T-cell (primary cell): ENCODE data around the gene ATP12A. TPM values are rescaled to one million over a fixed set of nuclear protein-coding genes. Genes with fewer than 3 reads are reported as not detected.
A peak's percentile ranks its signal among the peaks of the same experiment; 100 is the strongest.

Experiments
- ATAC-seq, 4 experiments: fragments of 200-7000 bp in 3 of 4; fragments of 150-1000 bp in 1 of 4; cut with Tn5 transposase; replicated peaks in 1 of 4; 1 replicate in 3 of 4; 2 replicates in 1 of 4; pipeline ENCODE4 v1.10.0; 2021; ENCODE audit warnings: moderate library complexity in 3 of 4, mild to moderate bottlenecking in 2 of 4, moderate number of reproducible peaks in 1 of 4
- CTCF ChIA-PET, 2 donors: fragments of 300-600 bp; sonication (Branson Sonifier 250); formaldehyde crosslinking; loops; one replicate each; lab custom pipeline; 2022; ENCODE audit warnings: antibody characterized with exemption in 2 of 2; lab: Charles Lee
- POLR2A ChIA-PET, 2 donors: fragments of 300-600 bp; sonication (Branson Sonifier 250); formaldehyde crosslinking; loops; one replicate each; lab custom pipeline; 2022; ENCODE audit warnings: antibody characterized with exemption in 2 of 2; lab: Charles Lee
- DNase-seq, 35 experiments: peaks; one replicate each; pipeline versions ENCODE4 v3.0.0 to v3.0.0-alpha.2; 2013 to 2023
- H3K27ac ChIP-seq: one replicate; pipeline ENCODE4 v1.5.1; 2013; ENCODE audit warnings: low read length
- H3K27me3 ChIP-seq, 2 experiments: replicated peaks in 1 of 2; 1 replicate in 1 of 2; 2 replicates in 1 of 2; pipeline versions ENCODE4 v1.6.1 to v1.7.0; 2013; ENCODE audit warnings: low read length in 1 of 2, mixed read lengths in 1 of 2; ENCODE audit not compliant: control insufficient read depth in 2 of 2, insufficient read depth in 2 of 2; ENCODE audit errors: extremely low read depth in 1 of 2
- H3K36me3 ChIP-seq, 2 donors: 1 replicate in 1 of 2; 2 replicates in 1 of 2; pipeline versions ENCODE4 v1.6.1 to v1.7.0; 2013; ENCODE audit warnings: low read length in 1 of 2; ENCODE audit not compliant: control insufficient read depth in 2 of 2, insufficient read depth in 1 of 2; ENCODE audit errors: extremely low read depth in 1 of 2
- H3K4me1 ChIP-seq, 2 experiments: 1 replicate in 1 of 2; 2 replicates in 1 of 2; pipeline versions ENCODE4 v1.6.1 to v1.7.0; 2013; ENCODE audit warnings: low read length in 2 of 2, mixed read lengths in 1 of 2; ENCODE audit not compliant: insufficient read depth in 2 of 2, control insufficient read depth in 1 of 2; ENCODE audit errors: extremely low read depth in 1 of 2
- H3K4me3 ChIP-seq, 2 donors: 1 replicate in 1 of 2; 2 replicates in 1 of 2; pipeline versions ENCODE4 v1.5.1 to v1.7.0; 2013; ENCODE audit warnings: mild to moderate bottlenecking in 2 of 2, low read length in 1 of 2, moderate library complexity in 1 of 2; ENCODE audit not compliant: control insufficient read depth in 1 of 2; ENCODE audit errors: extremely low read depth in 1 of 2
- H3K9me3 ChIP-seq: 2 replicates; pipeline ENCODE4 v1.7.0; 2013
- H3K27ac Mint-ChIP-seq, 2 donors: one replicate each; pipeline ENCODE4 v1.8.0; 2020 to 2021; ENCODE audit warnings: mild to moderate bottlenecking in 2 of 2, mixed read lengths in 2 of 2
- H3K27me3 Mint-ChIP-seq, 2 donors: one replicate each; pipeline ENCODE4 v1.8.0; 2021 to 2022; ENCODE audit warnings: mixed read lengths in 2 of 2
- H3K36me3 Mint-ChIP-seq: one replicate; pipeline ENCODE4 v1.8.0; 2021; ENCODE audit warnings: mixed read lengths
- H3K4me1 Mint-ChIP-seq, 3 donors: one replicate each; pipeline ENCODE4 v1.8.0; 2020 to 2022; ENCODE audit warnings: mixed read lengths in 3 of 3, mild to moderate bottlenecking in 1 of 3
- H3K4me3 Mint-ChIP-seq, 3 donors: one replicate each; pipeline ENCODE4 v1.8.0; 2020 to 2022; ENCODE audit warnings: mild to moderate bottlenecking in 3 of 3, mixed read lengths in 3 of 3, moderate library complexity in 3 of 3
- H3K9me3 Mint-ChIP-seq, 3 donors: one replicate each; pipeline ENCODE4 v1.8.0; 2020 to 2022; ENCODE audit warnings: mixed read lengths in 3 of 3
- WGBS: methylation state at CpG from one replicate; pipeline ENCODE4 v1.1.5; 2013; ENCODE audit warnings: missing lambda C conversion rate; ENCODE audit not compliant: insufficient coverage; 5-methylcytosine and 5-hydroxymethylcytosine counted together
- total RNA-seq, 35 experiments: library from RNA in 6 of 35; stranded (reverse) in 6 of 35; fragments of 120-200 nt in 1 of 35; gene quantifications; one replicate each; pipeline versions ENCODE4 v1.2.1 to v1.2.4 and lab custom pipeline; 2013 to 2026

Gene ATP12A
- total RNA-seq, 5 donors from 2014 or later (not counting 1 experiment from before 2014, with no cell fraction given) = not detected

- H3K36me3 Mint-ChIP-seq = no peaks in the 10 kb centered on the region
- ATAC-seq = no peak
- no peak overlapping the region for H3K27ac Mint-ChIP-seq
These were observed 3.1 kb downstream of the ATP12A start for GRCh38 chr13:24683351-24683750.

GRCh38 chr13:24683838-24684599 lies 3.8 kb downstream of the ATP12A start:
- H3K36me3 ChIP-seq = no peaks in the 10 kb centered on the region
- Mint-ChIP-seq H3K36me3 (no peaks in the 10 kb centered on the region), H3K9me3 (no peaks in the 10 kb centered on the region), H3K4me3 (peak overlapping the region in 1 of 3 donors; percentile 61), H3K27ac (peak overlapping the region; percentile 12 to 23), H3K27me3 (peaks cover 21 to 41% of the 10 kb centered on the region in 2 donors), H3K4me1 (peaks cover 31 to 37% (median 34%) of the 10 kb centered on the region in 3 donors)
- WGBS = 0% methylated on average over 1 of the region's 4 CpGs
- H3K4me1 ChIP-seq = peaks cover 14 to 37% of the 10 kb centered on the region in 2 experiments
- DNase-seq (peak in 34 of 35 experiments; percentile 9 to 74 (median 50)), ATAC-seq (peak; percentile 60 to 83 (median 82))
- H3K27me3 ChIP-seq = peaks cover 0 to 54% of the 10 kb centered on the region in 2 experiments
- POLR2A ChIA-PET = no interaction called here
- no peaks in the 10 kb centered on the region for H3K9me3 ChIP-seq
- no peak overlapping the region for H3K27ac ChIP-seq
- CTCF ChIA-PET = interaction anchor here (1.1 to 2.2 kb wide), 2 partner anchors 11 to 39 kb away, joined by 3 to 11 read pairs; no protein-coding TSS in a partner anchor
- H3K4me3 ChIP-seq = no peak overlapping the region

More at GRCh38 chr13:24683351-24683750, 3.1 kb downstream of the ATP12A start:
- H3K4me3 Mint-ChIP-seq = peak overlapping the region in 1 of 3 donors; percentile 61
- no peak overlapping the region for H3K4me3 ChIP-seq
- H3K9me3 ChIP-seq = no peaks in the 10 kb centered on the region
- H3K4me1 Mint-ChIP-seq = peaks cover 31 to 37% (median 34%) of the 10 kb centered on the region in 3 donors
- no peaks in the 10 kb centered on the region for H3K9me3 Mint-ChIP-seq
- WGBS = 33% methylated on average over 1 of the region's 5 CpGs
- ChIA-PET POLR2A (no interaction called here), CTCF (interaction anchor here (0.6 to 2.2 kb wide), 6 partner anchors 10 to 47 kb away, joined by 3 to 11 read pairs (median 3); no protein-coding TSS in a partner anchor)
- H3K27ac ChIP-seq = no peak overlapping the region
- peaks cover 14 to 37% of the 10 kb centered on the region in 2 experiments for H3K4me1 ChIP-seq
- H3K27me3 ChIP-seq = peaks cover 0 to 52% of the 10 kb centered on the region in 2 experiments
- peaks cover 20 to 42% of the 10 kb centered on the region in 2 donors for H3K27me3 Mint-ChIP-seq
- no peak for DNase-seq
- no peaks in the 10 kb centered on the region for H3K36me3 ChIP-seq

GRCh38 chr13:24684600-24684998 lies 4.4 kb downstream of the ATP12A start:
- H3K4me1 Mint-ChIP-seq = peaks cover 30 to 34% (median 33%) of the 10 kb centered on the region in 3 donors
- H3K9me3 Mint-ChIP-seq = no peaks in the 10 kb centered on the region
- DNase-seq (peak in 13 of 35 experiments; percentile 3 to 57 (median 14)), ATAC-seq (peak in 3 of 4 experiments; percentile 48 to 65 (median 51))
- H3K27ac Mint-ChIP-seq = peak overlapping the region in 1 of 2 donors; percentile 12
- Histone ChIP-seq H3K36me3 (no peaks in the 10 kb centered on the region), H3K27me3 (peaks cover 0 to 59% of the 10 kb centered on the region in 2 experiments), H3K27ac (no peak overlapping the region), H3K4me3 (peak overlapping the region in 1 of 2 donors; percentile 42), H3K9me3 (no peaks in the 10 kb centered on the region), H3K4me1 (peaks cover 14 to 37% of the 10 kb centered on the region in 2 experiments)
- H3K27me3 Mint-ChIP-seq = peaks cover 15 to 41% of the 10 kb centered on the region in 2 donors
- ChIA-PET POLR2A (no interaction called here), CTCF (interaction anchor here in 1 of 2 donors (1.7 kb wide), 1 partner anchor 9 kb away, joined by 5 read pairs; no protein-coding TSS in a partner anchor)
- H3K4me3 Mint-ChIP-seq = peak overlapping the region in 2 of 3 donors; percentile 11 to 61
- H3K36me3 Mint-ChIP-seq = no peaks in the 10 kb centered on the region
- 0% methylated on average over 2 of the region's 4 CpGs for WGBS

DNA sequence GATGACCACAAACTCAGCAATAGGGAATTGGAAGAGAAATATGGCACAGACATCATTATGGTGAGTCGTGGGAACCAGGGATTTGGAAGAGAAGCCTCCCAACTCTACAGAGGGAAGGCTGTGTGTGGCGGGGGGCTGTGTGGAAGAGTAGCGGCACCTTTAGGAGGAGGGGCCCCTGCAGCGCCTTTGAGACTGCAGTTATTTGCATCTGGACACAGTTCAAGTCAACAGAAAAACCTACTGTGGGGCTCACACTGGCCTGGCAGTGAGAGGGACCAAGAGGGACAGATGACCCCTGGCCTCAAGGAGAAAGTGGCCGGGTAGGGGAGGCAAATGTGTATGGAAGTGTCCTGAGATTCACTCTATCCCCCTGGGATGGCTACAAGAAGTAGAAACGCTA lies 5.1 kb downstream of the ATP12A start:
- H3K9me3 Mint-ChIP-seq = no peaks in the 10 kb centered on the region
- peaks cover 18 to 43% of the 10 kb centered on the region in 2 donors for H3K27me3 Mint-ChIP-seq
- ChIA-PET POLR2A (no interaction called here), CTCF (interaction anchor here in 1 of 2 donors (1.7 kb wide), 1 partner anchor 8 kb away, joined by 5 read pairs; no protein-coding TSS in a partner anchor)
- Histone ChIP-seq H3K4me3 (no peak overlapping the region), H3K36me3 (no peaks in the 10 kb centered on the region), H3K4me1 (peaks cover 14 to 30% of the 10 kb centered on the region in 2 experiments), H3K27ac (no peak overlapping the region), H3K27me3 (peaks cover 0 to 59% of the 10 kb centered on the region in 2 experiments), H3K9me3 (no peaks in the 10 kb centered on the region)
- H3K4me1 Mint-ChIP-seq = peaks cover 26 to 30% (median 28%) of the 10 kb centered on the region in 3 donors
- ATAC-seq (no peak), DNase-seq (no peak)
- peak overlapping the region in 1 of 2 donors; percentile 28 for H3K27ac Mint-ChIP-seq
- H3K36me3 Mint-ChIP-seq = no peaks in the 10 kb centered on the region
- peak overlapping the region in 1 of 3 donors; percentile 61 for H3K4me3 Mint-ChIP-seq
- WGBS = 93% methylated on average over 4 of the region's 6 CpGs

DNA sequence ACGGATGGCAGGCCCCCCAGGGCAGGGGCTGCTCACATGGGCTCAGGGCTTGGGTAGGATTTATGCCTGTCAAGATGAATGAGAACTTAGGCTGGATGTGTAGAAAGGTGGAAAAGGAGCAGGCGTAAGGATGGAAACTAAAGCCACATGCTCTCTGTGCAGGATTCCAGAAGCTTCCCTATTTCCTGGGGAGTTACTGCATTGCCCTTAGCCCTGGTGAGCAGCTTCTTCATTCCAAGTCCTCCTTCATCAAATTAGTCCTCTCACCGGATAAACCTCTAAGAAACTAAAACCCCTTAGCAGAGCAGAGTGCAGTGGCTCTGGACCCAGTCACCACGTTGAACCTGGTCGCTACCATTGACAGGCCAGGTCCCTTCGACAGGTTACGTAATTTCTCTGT lies 7.4 kb downstream of the ATP12A start:
- WGBS = 97% methylated on average over 6 of the region's 7 CpGs

DNA sequence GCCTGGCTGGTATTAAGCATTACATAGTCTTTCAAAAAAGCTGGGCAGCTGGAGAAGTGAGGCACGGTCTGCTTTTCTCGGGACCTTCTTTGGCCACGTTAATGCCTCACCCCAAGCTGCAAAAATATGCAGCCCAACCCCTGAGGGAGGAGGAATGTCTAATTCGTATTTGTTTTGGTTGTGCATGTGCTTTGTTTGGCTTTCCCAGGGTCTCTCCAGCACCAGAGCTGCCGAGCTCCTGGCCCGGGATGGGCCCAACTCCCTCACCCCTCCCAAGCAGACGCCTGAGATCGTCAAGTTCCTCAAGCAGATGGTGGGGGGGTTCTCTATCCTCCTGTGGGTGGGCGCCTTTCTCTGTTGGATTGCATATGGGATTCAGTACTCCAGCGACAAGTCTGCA lies 7.9 kb downstream of the ATP12A start:
- Mint-ChIP-seq H3K27me3 (peaks cover 39 to 58% of the 10 kb centered on the region in 2 donors), H3K4me3 (no peak overlapping the region), H3K9me3 (no peaks in the 10 kb centered on the region), H3K27ac (no peak overlapping the region), H3K4me1 (peaks cover 26 to 28% (median 28%) of the 10 kb centered on the region in 3 donors), H3K36me3 (no peaks in the 10 kb centered on the region)
- ATAC-seq = no peak
- 75% methylated on average over 4 of the region's 10 CpGs for WGBS
- ChIA-PET CTCF (interaction anchor here in 1 of 2 donors (0.6 kb wide), 1 partner anchor 16 kb away, joined by 3 read pairs; no protein-coding TSS in a partner anchor), POLR2A (no interaction called here)
- no peak for DNase-seq
- Histone ChIP-seq H3K9me3 (no peaks in the 10 kb centered on the region), H3K4me1 (peaks cover 14 to 23% of the 10 kb centered on the region in 2 experiments), H3K36me3 (no peaks in the 10 kb centered on the region), H3K27me3 (peaks cover 3 to 60% of the 10 kb centered on the region in 2 experiments), H3K4me3 (no peak overlapping the region), H3K27ac (no peak overlapping the region)

More for the DNA sequence above, 7.4 kb downstream of the ATP12A start:
- no peaks in the 10 kb centered on the region for H3K36me3 Mint-ChIP-seq
- no peak overlapping the region for H3K27ac ChIP-seq
- no peaks in the 10 kb centered on the region for H3K9me3 Mint-ChIP-seq
- no peak overlapping the region for H3K27ac Mint-ChIP-seq
- H3K36me3 ChIP-seq = no peaks in the 10 kb centered on the region
- peaks cover 37 to 54% of the 10 kb centered on the region in 2 donors for H3K27me3 Mint-ChIP-seq
- H3K4me3 Mint-ChIP-seq = no peak overlapping the region
- ChIA-PET CTCF (no interaction called here), POLR2A (no interaction called here)
- ATAC-seq = no peak
- peaks cover 3 to 60% of the 10 kb centered on the region in 2 experiments for H3K27me3 ChIP-seq
- H3K4me1 ChIP-seq = peaks cover 14 to 24% of the 10 kb centered on the region in 2 experiments
- DNase-seq = no peak
- H3K4me3 ChIP-seq = no peak overlapping the region
- peaks cover 26 to 28% (median 28%) of the 10 kb centered on the region in 3 donors for H3K4me1 Mint-ChIP-seq
- no peaks in the 10 kb centered on the region for H3K9me3 ChIP-seq
